Hepatocyte (in vitro differentiated cells): ENCODE results near the gene MPHOSPH10. TPM values are rescaled to one million over a fixed set of nuclear protein-coding genes. Genes with fewer than 3 reads are reported as not detected.
"Not testable (repeated sequence)": the region's sequence is repeated elsewhere in the genome, so short reads cannot be mapped to it uniquely, and the experiment has no call there.

Source experiments
- DNase-seq: peaks from one replicate; pipeline ENCODE4 v3.0.0-alpha.2; 2016; ENCODE audit warnings: low spot score
- H2AFZ ChIP-seq: fragments of 200-600 bp; sonication (generic); 2 replicates; pipeline ENCODE4 v1.6.0; 2016; ENCODE audit warnings: antibody characterized with exemption, mild to moderate bottlenecking
- H3K27ac ChIP-seq: fragments of 200-600 bp; sonication (generic); 2 replicates; pipeline ENCODE4 v1.5.1; 2016; ENCODE audit warnings: mild to moderate bottlenecking
- H3K27me3 ChIP-seq: fragments of 200-600 bp; sonication (generic); 2 replicates; pipeline ENCODE4 v1.6.1; 2016
- H3K36me3 ChIP-seq: fragments of 200-600 bp; sonication (generic); replicated peaks from 2 replicates; pipeline ENCODE4 v1.5.1; 2016; ENCODE audit warnings: low read depth; ENCODE audit not compliant: insufficient read depth
- H3K4me1 ChIP-seq: fragments of 200-600 bp; sonication (generic); 2 replicates; pipeline ENCODE4 v1.5.1; 2016; ENCODE audit warnings: mild to moderate bottlenecking, moderate library complexity; ENCODE audit not compliant: insufficient read depth
- H3K4me2 ChIP-seq: fragments of 200-600 bp; sonication (generic); 2 replicates; pipeline ENCODE4 v1.6.0; 2016
- H3K4me3 ChIP-seq: fragments of 200-600 bp; sonication (generic); 2 replicates; pipeline ENCODE4 v1.5.1; 2016; ENCODE audit warnings: mild to moderate bottlenecking
- H3K79me2 ChIP-seq: fragments of 200-600 bp; sonication (generic); 2 replicates; pipeline ENCODE4 v1.6.0; 2017; ENCODE audit warnings: mild to moderate bottlenecking
- H3K9me2 ChIP-seq: fragments of 200-600 bp; sonication (generic); replicated peaks from 2 replicates; pipeline ENCODE4 v1.6.0; 2017; ENCODE audit warnings: mild to moderate bottlenecking; ENCODE audit not compliant: insufficient read depth
- H3K9me3 ChIP-seq: fragments of 200-600 bp; sonication (generic); 2 replicates; pipeline ENCODE4 v1.5.1; 2016; ENCODE audit warnings: low read depth, mild to moderate bottlenecking
- H4K20me1 ChIP-seq: fragments of 200-600 bp; sonication (generic); 2 replicates; pipeline ENCODE4 v1.6.0; 2016; ENCODE audit warnings: mild to moderate bottlenecking; ENCODE audit not compliant: insufficient read depth, poor library complexity, severe bottlenecking
- EZH2 ChIP-seq: fragments of 200-600 bp; sonication (generic); IDR thresholded peaks from 2 replicates; pipeline ENCODE4 v1.6.1; 2016; ENCODE audit warnings: antibody characterized with exemption, mild to moderate bottlenecking, borderline replicate concordance
- EZH2phosphoT487 ChIP-seq: fragments of 200-600 bp; sonication (generic); IDR thresholded peaks from one replicate; pipeline ENCODE4 v1.6.1; 2018; ENCODE audit warnings: antibody characterized with exemption, mild to moderate bottlenecking, low read depth, moderate library complexity; ENCODE audit not compliant: unreplicated experiment, severe bottlenecking
- whole genome bisulfite sequencing: methylation state at CpG from one replicate; pipeline ENCODE4 v1.1.6; 2016; ENCODE audit warnings: low lambda C conversion rate; ENCODE audit errors: missing lambda C conversion rate; 5-methylcytosine and 5-hydroxymethylcytosine counted together
- polyA plus RNA-seq: library from polyadenylated mRNA; unstranded; fragments of >200 nt; fragmentation: Nextera tagmentation; extraction: Ambion mirVana; gene quantifications from 2 replicates; pipeline ENCODE4 v1.2.1, GENCODE V29; 2016
- total RNA-seq: library from RNA; depleted of rRNA; stranded (reverse); fragments of >200 nt; gene quantifications from 2 replicates; pipeline ENCODE4 v1.2.3, GENCODE V29; 2014
- TF ChIP-seq, protein P1 (sequence below): fragments of 200-600 bp; sonication (generic); IDR thresholded peaks from 2 replicates; pipeline ENCODE4 v1.5.1; 2016; ENCODE audit warnings: antibody characterized with exemption, mild to moderate bottlenecking; ENCODE audit not compliant: poor library complexity

Gene MPHOSPH10
- total and polyA plus RNA-seq, 2 experiments from 2014 or later, result 17.0 to 18.8 TPM

DNA sequence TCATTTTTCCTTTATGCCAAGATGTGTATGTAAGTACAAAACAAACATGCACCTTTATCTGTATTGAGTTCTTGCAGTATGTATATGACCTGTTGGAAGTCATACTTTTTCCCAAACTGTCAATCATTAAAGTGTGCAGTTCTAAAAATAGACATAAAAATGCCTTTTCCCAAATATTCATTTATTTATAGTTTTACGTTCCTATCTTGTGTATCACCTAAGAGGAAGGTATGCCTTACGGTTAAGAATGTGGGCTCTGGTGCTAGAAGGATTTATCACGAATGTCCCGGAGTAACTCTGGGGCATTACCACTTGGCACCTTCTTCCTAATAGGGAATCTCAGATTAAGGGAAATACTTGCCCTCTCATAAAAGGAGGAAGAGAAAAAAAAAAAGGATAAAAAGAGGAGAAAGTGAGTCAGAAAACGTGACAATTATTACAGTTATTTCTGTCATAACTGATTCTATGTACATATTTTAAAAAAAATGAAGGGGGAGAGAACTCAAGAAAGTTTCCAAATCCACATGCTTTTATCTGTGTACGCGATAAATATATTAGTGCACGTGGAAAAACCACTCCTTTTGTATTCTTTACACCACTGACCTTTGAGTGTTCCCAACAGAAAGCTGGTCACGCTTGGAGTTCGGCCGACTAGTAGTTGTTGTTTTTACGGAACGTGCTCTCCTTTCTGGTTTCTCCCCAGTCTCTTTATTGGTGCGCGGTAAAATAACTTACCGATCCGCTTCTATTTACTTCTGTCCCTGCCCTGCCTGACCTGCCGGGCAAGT, 1.1 kb upstream of the MPHOSPH10 start:
- Histone ChIP-seq H3K4me1 (peaks cover 15% of the 10 kb centered on the region), H3K36me3 (no peaks in the 10 kb centered on the region), H3K27ac (peak overlapping the region; percentile 91), H3K4me2 (peak overlapping the region; percentile 91), H4K20me1 (peaks cover 6% of the 10 kb centered on the region), H3K27me3 (no peaks in the 10 kb centered on the region), H3K79me2 (peaks cover 84% of the 10 kb centered on the region), H3K9me3 (no peaks in the 10 kb centered on the region), H3K4me3 (peak overlapping the region; percentile 81), H3K9me2 (no peaks in the 10 kb centered on the region), H2AFZ (peak overlapping the region; percentile 92)
- 2% methylated on average over 18 of the region's 18 CpGs for WGBS
- no peak for DNase-seq
- TF ChIP-seq EZH2phosphoT487 (no peak), EZH2 (no peak)
- TF ChIP-seq, protein P1, sequence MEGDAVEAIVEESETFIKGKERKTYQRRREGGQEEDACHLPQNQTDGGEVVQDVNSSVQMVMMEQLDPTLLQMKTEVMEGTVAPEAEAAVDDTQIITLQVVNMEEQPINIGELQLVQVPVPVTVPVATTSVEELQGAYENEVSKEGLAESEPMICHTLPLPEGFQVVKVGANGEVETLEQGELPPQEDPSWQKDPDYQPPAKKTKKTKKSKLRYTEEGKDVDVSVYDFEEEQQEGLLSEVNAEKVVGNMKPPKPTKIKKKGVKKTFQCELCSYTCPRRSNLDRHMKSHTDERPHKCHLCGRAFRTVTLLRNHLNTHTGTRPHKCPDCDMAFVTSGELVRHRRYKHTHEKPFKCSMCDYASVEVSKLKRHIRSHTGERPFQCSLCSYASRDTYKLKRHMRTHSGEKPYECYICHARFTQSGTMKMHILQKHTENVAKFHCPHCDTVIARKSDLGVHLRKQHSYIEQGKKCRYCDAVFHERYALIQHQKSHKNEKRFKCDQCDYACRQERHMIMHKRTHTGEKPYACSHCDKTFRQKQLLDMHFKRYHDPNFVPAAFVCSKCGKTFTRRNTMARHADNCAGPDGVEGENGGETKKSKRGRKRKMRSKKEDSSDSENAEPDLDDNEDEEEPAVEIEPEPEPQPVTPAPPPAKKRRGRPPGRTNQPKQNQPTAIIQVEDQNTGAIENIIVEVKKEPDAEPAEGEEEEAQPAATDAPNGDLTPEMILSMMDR, result no peak

GRCh38 chr2:71129902-71130151, 607 bp upstream of the MPHOSPH10 start:
- Histone ChIP-seq H3K4me3 (peak overlapping the region; percentile 81), H4K20me1 (peaks cover 6% of the 10 kb centered on the region), H3K9me2 (no peaks in the 10 kb centered on the region), H3K27ac (peak overlapping the region; percentile 91), H2AFZ (peak overlapping the region; percentile 92), H3K9me3 (no peaks in the 10 kb centered on the region), H3K36me3 (no peaks in the 10 kb centered on the region), H3K79me2 (peaks cover 79% of the 10 kb centered on the region), H3K4me2 (peak overlapping the region; percentile 91), H3K4me1 (peaks cover 15% of the 10 kb centered on the region), H3K27me3 (no peaks in the 10 kb centered on the region)
- TF ChIP-seq, protein P1, result no peak
- no peak for TF ChIP-seq EZH2
- DNase-seq, result no peak
- 1% methylated on average over 10 of the region's 17 CpGs for WGBS

DNA sequence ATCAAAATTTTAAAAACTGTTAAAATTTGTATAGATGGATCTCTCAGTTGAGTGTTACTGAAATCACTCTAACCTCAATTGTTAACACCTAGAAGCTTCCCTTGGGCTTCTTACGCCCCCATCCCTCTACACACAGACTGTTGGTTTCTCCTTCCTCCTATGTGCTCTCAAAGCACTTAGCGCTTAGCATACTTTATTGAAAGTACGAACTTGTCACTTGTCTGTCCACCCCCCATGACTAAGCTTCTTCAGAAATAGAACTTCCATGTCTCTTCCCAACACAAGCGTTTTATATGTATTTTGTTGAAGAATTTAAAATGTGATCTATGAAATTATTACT, 441 bp downstream of the MPHOSPH10 start:
- Histone ChIP-seq H3K4me3 (peak overlapping the region; percentile 81), H4K20me1 (peaks cover 6% of the 10 kb centered on the region), H3K27me3 (no peaks in the 10 kb centered on the region), H3K27ac (peak overlapping the region; percentile 91), H3K4me1 (peaks cover 15% of the 10 kb centered on the region), H3K9me2 (no peaks in the 10 kb centered on the region), H3K9me3 (no peaks in the 10 kb centered on the region), H3K79me2 (peaks cover 71% of the 10 kb centered on the region), H3K4me2 (peak overlapping the region; percentile 91), H3K36me3 (no peaks in the 10 kb centered on the region), H2AFZ (peak overlapping the region; percentile 92)
- TF ChIP-seq, protein P1, result no peak
- no peak for TF ChIP-seq EZH2
- no peak for TF ChIP-seq EZH2phosphoT487
- 1% methylated on average over 4 of the region's 4 CpGs for WGBS
- peak; percentile 24 for DNase-seq

DNA sequence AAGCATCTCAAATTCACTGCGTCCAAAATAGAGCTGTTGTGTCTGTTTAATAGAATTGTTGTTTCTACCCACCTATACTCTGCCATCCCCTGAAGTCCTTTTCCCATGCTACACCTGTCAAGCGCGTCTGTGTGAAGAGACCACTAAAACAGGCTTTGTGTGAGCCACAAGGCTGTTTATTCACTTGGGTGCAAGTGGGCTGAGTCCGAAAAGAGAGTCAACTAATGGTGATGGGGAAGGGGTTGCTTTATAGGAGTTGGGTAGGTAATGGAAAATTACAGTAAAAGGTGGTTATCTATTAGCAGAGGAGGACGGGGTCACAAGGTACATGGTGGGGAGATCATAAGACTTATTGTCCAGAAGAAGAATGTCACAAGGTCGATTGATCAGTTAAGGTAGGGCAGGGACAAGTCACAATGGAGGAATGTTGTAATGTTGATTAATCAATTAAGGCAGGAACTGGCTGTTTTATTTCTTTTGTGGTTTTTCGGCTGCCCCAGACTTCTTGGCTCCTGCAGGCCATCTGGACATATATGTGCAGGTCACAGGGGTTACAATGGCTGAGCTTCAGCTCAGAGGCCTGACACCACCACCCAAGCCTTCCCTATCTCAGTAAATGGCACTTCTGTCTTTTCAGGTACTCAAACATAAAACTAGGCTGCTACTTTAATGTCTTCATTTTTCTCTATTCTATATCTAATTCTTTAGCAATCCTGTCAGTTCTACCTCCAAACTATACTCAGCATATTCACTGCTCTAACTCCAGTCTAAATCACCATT, 1.1 kb downstream of the MPHOSPH10 start:
- Histone ChIP-seq H3K4me2 (peak overlapping the region; percentile 91), H2AFZ (peak overlapping the region; percentile 92), H3K4me1 (peaks cover 15% of the 10 kb centered on the region), H3K27ac (peak overlapping the region; percentile 91), H3K79me2 (peaks cover 64% of the 10 kb centered on the region), H3K4me3 (peak overlapping the region; percentile 81)
- H3K36me3 ChIP-seq, H3K9me3 ChIP-seq, H3K9me2 ChIP-seq, DNase-seq, H3K27me3 ChIP-seq, H4K20me1 ChIP-seq: not testable (repeated sequence)
- WGBS, result 53% methylated on average over 7 of the region's 7 CpGs
